ENCODE measurements around the gene CDH23. TPM values are rescaled to one million over a fixed set of nuclear protein-coding genes. Genes with fewer than 3 reads are reported as not detected.

The CDH23 gene
- total RNA-seq, 1 experiment from 2014 or later: 7.8 TPM

DNA sequence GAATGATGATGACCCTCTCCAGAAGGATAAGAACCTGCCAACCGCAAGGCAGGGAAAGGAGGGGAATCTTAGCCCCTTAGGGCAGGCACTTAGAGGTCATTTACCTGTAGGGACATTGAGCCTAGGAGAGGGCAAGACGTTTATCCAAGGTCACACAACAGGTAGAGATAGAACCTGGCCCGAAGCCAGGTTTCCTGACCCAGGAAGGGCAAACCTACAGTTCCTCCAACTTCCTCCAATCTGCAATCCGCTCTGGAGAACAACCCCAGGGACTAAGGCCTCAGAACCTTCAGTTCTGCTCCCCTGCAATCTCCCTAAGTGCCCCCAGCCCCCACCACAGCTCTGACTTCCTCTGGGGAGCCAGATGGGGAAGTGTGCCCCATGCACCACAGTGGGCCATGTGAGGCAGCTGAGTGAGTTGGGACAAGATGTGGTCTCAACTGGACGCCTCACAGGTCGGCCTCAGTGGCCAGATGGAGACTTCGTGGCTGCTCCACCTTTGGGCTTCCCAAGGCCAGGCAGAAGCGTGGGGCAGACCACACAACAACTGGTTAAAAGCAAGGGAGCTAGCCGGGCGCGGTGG is 455.7 kb downstream of the CDH23 start:
- Histone ChIP-seq H3K9me2 (ENCODE audit: insufficient read depth) (no peaks in the 10 kb centered on the region), H3K27ac (no peak overlapping the region), H3K4me3 (no peak overlapping the region), H2AFZ (no peak overlapping the region), H4K20me1 (ENCODE audit: insufficient read depth) (peaks cover 21% of the 10 kb centered on the region), H3K36me3 (ENCODE audit: low read depth) (no peaks in the 10 kb centered on the region), H3K4me2 (no peak overlapping the region), H3K9me3 (ENCODE audit: insufficient read depth, low read depth) (no peaks in the 10 kb centered on the region), H3K27me3 (ENCODE audit: insufficient read depth, low read depth) (no peaks in the 10 kb centered on the region), H3F3A (ENCODE audit: insufficient read depth, low read depth) (peaks cover 3% of the 10 kb centered on the region; the same call in 1 of the 2 replicates), H3K4me1 (replicated peaks; ENCODE audit: insufficient read depth) (peaks cover 32% of the 10 kb centered on the region), H3K79me2 (ENCODE audit: low read depth) (peaks cover 35% of the 10 kb centered on the region)
- BruUV-seq (replicated peaks): no TSS peak
- ChIA-PET POLR2A (ENCODE audit: unreplicated experiment) (no interaction called here), CTCF (no interaction called here)
- no peak for DNase-seq
- TF ChIP-seq EZH2 (IDR thresholded peaks at IDR 0.05; ENCODE audit: low read depth) (no peak), CTCF (conservative IDR thresholded peaks at IDR 0.05) (no peak)
- intact Hi-C loops (cut with micrococcal nuclease; ENCODE audit: unreplicated experiment): no loop called here

DNA sequence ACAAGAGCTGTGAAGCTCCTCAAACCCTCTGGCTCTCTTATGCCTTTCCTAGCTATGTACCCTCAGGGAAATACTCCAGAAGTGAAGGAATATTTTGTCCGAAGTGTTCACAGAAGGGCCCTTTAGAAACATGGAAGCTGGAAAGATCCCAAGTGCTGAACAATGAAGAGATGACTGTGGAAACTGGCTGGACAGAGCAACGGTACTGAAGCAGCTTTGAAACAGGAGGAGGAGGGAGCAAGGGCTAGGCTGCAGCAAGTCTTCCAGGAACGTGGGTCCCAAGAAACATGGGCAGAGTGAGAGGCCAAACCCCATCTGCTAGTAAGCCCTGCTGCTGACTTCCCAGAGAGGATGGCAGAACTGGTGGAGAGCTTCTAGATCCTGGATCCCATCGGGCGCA is 457.3 kb downstream of the CDH23 start:
- H3F3A ChIP-seq (ENCODE audit: insufficient read depth, low read depth): peaks cover 3% of the 10 kb centered on the region; the same call in 1 of the 2 replicates
- H3K27ac ChIP-seq: no peak overlapping the region
- no peak overlapping the region for H3K4me2 ChIP-seq
- DNase-seq: no peak
- H3K9me3 ChIP-seq (ENCODE audit: insufficient read depth, low read depth): no peaks in the 10 kb centered on the region
- TF ChIP-seq EZH2 (IDR thresholded peaks at IDR 0.05; ENCODE audit: low read depth): no peak
- TF ChIP-seq CTCF (conservative IDR thresholded peaks at IDR 0.05): no peak
- no peaks in the 10 kb centered on the region for H3K27me3 ChIP-seq (ENCODE audit: insufficient read depth, low read depth)
- no peaks in the 10 kb centered on the region for H3K36me3 ChIP-seq (ENCODE audit: low read depth)
- intact Hi-C loops (cut with micrococcal nuclease; ENCODE audit: unreplicated experiment): no loop called here
- H3K9me2 ChIP-seq (ENCODE audit: insufficient read depth): no peaks in the 10 kb centered on the region
- no peak overlapping the region for H2AFZ ChIP-seq
- peaks cover 8% of the 10 kb centered on the region for H4K20me1 ChIP-seq (ENCODE audit: insufficient read depth)
- peaks cover 16% of the 10 kb centered on the region for H3K4me1 ChIP-seq (replicated peaks; ENCODE audit: insufficient read depth)
- CTCF ChIA-PET: interaction anchor here (0.6 to 0.7 kb wide), 2 partner anchors 12 to 439 kb away, joined by 5 to 7 read pairs; no protein-coding TSS in a partner anchor
- H3K4me3 ChIP-seq: no peak overlapping the region
- peaks cover 20% of the 10 kb centered on the region for H3K79me2 ChIP-seq (ENCODE audit: low read depth)
- no TSS peak for BruUV-seq (replicated peaks)
- POLR2A ChIA-PET (ENCODE audit: unreplicated experiment): no interaction called here

- TF ChIP-seq EZH2 (IDR thresholded peaks at IDR 0.05; ENCODE audit: low read depth) (no peak), CTCF (conservative IDR thresholded peaks at IDR 0.05) (no peak)
- POLR2A ChIA-PET (ENCODE audit: unreplicated experiment): no interaction called here
- Histone ChIP-seq H3K4me2 (no peak overlapping the region), H3F3A (ENCODE audit: insufficient read depth, low read depth) (peaks cover 27% of the 10 kb centered on the region), H3K79me2 (ENCODE audit: low read depth) (no peaks in the 10 kb centered on the region), H3K27me3 (ENCODE audit: insufficient read depth, low read depth) (no peaks in the 10 kb centered on the region), H3K27ac (no peak overlapping the region), H3K36me3 (ENCODE audit: low read depth) (no peaks in the 10 kb centered on the region), H3K4me3 (no peak overlapping the region), H2AFZ (no peak overlapping the region), H3K9me2 (ENCODE audit: insufficient read depth) (no peaks in the 10 kb centered on the region), H4K20me1 (ENCODE audit: insufficient read depth) (no peaks in the 10 kb centered on the region), H3K9me3 (ENCODE audit: insufficient read depth, low read depth) (no peaks in the 10 kb centered on the region), H3K4me1 (replicated peaks; ENCODE audit: insufficient read depth) (peaks cover 28% of the 10 kb centered on the region)
- no peak for DNase-seq
- no TSS peak for BruUV-seq (replicated peaks)
- CTCF ChIA-PET: no interaction called here
- intact Hi-C loops (cut with micrococcal nuclease; ENCODE audit: unreplicated experiment): no loop called here
These were observed 459.9 kb downstream of the CDH23 start for GRCh38 chr10:71856619-71857018.
